NCI-H510A (cell line): Measurements from ENCODE around the gene LRTM1.

Experiments used
- DNase-seq: peaks from one replicate; lab custom pipeline; 2025; lab: John Stamatoyannopoulos, UW

The LRTM1 gene

GRCh38 chr3:54928046-54928770 lies at the start of gene LRTM1:
Gene LRTM1, minus strand, starts transcription at chr3:54928059. Its CDS starts 148 bp downstream, at chr3:54927911.
- DNase-seq = no peak

DNA sequence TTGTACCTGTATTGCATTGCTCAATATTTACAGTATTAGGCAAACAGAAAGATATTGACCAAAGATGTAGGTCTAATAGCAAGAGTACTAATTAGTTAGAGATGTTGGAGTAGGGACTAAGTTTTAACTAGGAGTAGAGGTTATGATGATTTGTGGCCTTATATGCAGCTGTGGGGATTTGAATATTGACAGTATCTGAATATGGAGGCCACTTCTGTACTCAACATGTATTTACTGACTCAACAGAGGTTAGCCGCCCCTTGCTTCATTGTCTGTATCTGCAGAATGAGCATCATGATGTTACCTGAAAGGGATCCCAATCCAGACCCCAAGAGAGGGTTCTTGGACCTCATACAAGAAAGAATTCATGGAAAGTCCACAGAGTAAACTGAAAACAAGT lies 49.6 kb upstream of the LRTM1 start:
- no peak for DNase-seq

GRCh38 chr3:54970895-54971294 lies 43.0 kb upstream of the LRTM1 start:
- no peak for DNase-seq

DNA sequence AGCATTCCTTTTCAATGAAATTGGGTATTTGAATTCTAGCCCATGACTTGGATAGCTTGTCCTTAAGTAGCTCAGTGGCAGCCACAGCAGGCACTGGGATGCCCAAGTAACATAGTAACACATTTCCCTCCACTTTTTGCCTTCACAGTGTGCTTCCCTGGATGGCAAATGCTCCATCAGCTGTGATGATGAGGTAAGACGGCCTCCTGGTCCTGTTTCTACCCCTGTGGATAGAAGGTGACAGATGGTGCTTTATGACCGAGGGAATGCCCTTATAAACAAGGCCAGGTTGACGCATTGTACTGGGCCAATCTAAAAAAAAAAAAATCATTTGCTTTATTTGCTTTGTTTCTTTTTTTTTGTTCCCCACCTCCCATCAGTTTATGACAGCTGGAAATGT lies 41.8 kb upstream of the LRTM1 start:
- DNase-seq = no peak

DNA sequence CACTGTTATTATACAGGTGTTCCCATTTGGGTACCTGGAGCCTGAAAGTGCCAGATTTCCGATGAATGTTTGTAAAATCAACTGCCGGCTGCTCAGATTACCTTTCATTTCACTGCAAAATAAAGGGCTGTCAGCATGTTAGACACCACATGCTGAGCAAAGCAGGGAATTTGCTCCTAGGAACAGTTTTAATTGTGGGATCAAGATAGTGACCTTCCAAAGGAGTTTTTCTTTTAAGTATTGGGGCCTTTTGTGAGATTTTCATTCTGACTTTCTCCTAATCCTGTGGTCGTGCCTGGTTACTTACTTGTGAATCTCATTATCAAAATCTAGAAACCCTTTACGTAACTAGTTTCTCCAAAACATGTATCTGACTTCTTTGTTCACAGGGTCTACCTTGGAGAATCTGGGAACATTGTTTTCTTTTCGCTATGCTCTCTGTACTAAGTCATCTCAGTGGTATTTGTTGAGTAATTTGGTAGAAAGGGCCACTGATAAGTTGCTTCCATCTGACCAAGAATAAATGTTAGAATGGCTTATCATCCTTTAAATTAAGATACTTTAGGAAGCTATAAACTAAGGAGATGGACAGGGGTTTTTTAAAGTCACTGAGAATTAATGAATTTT lies 40.8 kb upstream of the LRTM1 start:
- no peak for DNase-seq

DNA sequence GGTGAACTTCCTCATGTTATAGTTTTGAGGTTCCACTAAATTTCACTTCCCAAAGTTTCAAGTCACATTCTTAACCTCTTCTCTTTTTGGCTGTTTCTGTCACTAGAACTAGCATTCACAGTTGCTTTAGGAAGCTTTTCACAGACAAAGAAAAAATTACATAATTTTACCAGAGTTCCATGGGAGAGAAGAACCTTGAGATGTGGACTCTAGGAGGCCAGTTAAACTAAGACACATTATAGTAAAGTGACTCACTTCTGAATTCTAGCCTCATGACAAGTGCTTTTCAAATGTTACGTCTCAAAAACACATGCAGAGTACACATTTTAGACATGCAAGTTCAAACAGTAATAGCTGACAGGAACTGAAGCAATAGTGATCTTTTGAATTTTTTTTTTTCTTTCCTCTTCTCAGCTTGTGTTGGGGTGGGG lies 39.9 kb upstream of the LRTM1 start:
- DNase-seq = no peak

- no peak for DNase-seq
Observed at GRCh38 chr3:54966979-54967378, 39.1 kb upstream of the LRTM1 start.

DNA sequence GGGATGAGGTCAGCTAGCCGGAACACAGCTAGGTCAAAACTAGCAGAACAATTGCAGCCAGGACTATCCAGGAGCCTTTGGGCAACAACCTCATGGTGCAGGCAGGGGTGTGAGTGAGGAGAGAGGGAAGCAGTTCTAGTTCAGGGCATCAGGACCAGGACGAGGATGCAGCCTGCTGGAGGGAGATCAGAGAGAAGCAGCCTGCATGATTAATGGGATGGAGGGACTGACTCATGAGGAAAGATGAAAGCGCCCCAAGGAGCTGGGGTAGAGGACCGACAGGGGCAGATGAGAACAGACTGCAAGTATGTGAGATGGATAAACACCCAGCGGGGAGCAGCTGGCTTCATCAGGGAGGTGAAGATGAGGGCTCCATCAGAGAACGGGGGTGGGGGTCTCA lies 37.9 kb upstream of the LRTM1 start:
- DNase-seq = no peak

- no peak for DNase-seq
Observed at GRCh38 chr3:54964081-54964480, 36.2 kb upstream of the LRTM1 start.

- no peak for DNase-seq
Observed at GRCh38 chr3:54963641-54964040, 35.8 kb upstream of the LRTM1 start.

- no peak for DNase-seq
Observed at GRCh38 chr3:54962200-54962599, 34.3 kb upstream of the LRTM1 start.

DNA sequence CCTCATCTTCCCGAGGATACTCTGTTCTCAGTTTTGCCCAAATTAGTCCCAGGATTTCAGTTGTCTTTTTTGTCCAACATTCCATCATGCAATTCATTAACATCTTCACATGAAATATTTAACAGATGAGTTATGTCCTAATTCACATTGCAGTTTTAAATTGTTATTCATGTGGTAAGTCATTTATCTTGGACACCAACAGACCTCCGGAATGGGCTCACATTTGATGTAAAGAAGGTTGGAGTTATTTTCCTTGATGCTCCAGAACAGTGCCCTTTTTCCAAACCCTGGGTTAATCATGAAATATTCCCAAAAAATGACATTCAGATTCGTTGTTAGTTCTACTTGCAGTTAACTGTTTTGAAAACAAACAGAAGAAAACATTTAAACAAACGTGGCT lies 32.8 kb upstream of the LRTM1 start:
- no peak for DNase-seq

- no peak for DNase-seq
Observed at GRCh38 chr3:54960082-54960481, 32.2 kb upstream of the LRTM1 start.

DNA sequence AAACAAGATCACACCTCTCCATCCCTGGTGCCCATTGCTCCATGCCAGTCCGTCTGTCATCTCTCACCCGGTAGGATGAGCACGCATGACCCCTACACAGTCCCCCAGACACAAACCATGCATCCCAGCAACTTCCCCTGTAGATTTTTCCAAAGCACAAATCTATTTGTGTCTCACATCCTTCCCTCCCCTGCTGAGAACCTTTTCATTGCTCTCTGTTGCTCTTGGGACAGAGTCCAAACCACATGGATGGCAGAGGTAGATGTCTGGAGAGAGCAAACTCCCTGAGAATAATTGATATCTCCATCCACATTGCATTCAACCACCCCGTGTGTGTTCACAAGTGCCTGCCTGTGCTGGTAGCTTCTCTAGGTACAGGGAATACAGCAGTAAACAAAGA lies 29.9 kb upstream of the LRTM1 start:
- no peak for DNase-seq

DNA sequence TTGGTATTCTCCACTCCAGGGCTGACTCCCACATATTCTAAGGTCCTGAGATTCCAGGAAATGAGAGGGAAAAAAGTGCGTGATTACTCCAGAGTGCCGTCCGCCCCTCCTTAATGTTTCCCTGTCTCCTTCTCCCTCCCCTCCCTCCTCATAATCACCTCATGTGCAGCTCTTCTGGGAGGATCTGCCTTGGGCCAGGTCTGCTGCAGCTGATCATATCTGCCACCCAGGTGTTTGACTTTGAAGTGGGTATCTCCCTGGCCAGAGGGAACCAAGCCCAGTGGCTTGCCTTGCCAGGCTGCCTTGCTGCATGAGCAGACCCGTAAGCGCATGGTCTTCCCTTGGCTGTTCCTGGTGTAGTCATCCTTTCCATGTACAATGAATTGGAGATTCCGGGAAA lies 28.1 kb upstream of the LRTM1 start:
- no peak for DNase-seq

GRCh38 chr3:54955496-54955895 lies 27.6 kb upstream of the LRTM1 start:
- DNase-seq = no peak

DNA sequence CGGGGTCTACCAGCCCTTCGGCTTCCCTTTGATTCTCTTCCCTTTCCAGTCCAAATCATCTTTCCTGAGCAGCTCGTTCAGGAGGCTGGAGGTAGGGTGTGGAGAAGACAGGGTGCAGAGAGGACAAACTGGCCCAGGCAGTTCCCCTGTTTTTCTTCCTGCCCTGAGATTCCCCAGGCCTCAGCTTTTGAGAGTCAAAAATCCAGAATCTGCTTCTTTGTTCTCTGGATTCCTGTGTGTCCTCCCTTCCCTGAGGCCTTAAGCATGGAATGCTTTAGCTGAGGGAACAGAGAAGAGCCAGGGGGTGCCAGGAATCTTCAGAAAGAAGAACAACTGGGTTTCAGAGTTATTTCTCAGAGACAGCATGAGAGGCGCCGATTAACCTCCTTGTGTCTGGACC lies 26.7 kb upstream of the LRTM1 start:
- DNase-seq = no peak

DNA sequence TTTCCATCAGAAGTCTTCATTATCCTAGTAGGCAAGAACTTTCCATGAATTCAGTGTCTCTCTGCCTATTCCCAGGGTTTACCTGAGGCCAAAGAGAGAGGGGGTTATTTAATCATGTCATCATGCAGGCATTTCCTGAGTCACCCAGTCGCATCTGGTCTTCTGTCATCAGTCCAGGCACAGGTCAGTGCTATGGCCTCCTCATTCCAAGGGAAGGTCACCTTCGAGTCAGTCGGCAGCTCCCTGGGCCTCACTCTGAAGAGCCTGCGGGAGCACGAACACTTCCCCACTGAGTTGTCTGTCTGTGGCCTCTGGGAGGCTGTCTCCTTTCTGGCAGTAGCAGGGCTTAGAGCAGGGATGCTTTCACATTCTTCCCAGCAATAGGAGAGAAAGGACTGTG lies 26.2 kb upstream of the LRTM1 start:
- no peak for DNase-seq

DNA sequence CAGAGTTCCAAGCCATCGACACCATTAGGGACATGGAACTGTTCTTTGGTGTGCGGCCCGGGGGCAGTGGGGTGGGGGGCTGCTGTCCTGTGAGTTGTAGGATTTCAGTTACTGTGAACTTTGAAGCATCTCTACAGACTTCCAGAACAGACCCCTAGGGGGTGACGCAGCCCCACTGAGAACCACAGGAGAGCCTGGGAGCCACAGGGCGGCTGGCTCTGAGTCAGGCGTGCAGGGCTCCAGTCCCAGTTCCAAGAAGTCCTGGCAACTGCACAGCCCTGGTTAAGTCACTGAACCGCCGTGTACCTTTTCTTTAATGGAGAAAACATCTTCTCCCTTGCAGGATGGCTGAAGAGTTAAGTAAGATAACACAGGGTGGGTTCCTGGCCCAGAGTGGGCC lies 23.5 kb upstream of the LRTM1 start:
- peak; percentile 10 for DNase-seq

DNA sequence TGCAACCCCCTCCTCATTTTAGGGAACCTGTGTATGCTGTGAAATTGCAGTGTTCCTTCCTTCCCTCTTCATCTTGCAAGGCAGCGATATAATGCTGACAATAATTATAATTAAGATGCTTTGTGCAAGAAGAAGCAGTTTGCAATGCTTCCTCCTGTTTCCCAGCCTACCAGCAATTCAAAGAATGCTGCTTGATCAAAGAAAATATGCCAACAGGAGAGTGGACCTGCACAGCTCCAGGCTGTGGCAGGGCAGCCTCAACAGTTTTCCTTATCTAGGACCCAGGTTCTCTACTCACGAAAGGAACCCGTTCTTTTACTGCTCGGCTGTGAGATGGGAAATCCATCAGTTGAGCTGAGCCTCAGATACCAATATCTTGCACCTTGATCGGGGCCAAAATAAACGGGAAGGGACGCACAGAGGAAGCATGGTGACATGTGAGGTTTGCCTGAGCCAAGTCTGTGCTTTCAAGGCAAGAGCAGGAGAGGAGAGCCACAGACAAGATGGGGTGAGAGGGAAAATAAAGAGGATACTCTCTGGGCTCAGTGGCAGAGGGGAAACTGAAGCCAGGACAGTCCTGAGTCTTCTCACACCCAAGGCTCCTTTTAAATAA lies 22.6 kb upstream of the LRTM1 start:
- DNase-seq = no peak

- DNase-seq = no peak
Observed at GRCh38 chr3:54949491-54950044, 21.7 kb upstream of the LRTM1 start.

GRCh38 chr3:54941690-54942362 lies 14.0 kb upstream of the LRTM1 start:
- DNase-seq = no peak

- no peak for DNase-seq
Observed at GRCh38 chr3:54940971-54941370, 13.1 kb upstream of the LRTM1 start.
